ENCODE data around the gene DRGX.

DRGX gene

GRCh38 chr10:49357910-49358309 lies 38.0 kb downstream of the DRGX start:
- Mint-ChIP-seq H3K27me3 (peaks cover 2% of the 10 kb centered on the region), H3K4me3 (no peak overlapping the region)
- intact Hi-C loops (cut with micrococcal nuclease), result no loop called here

GRCh38 chr10:49356944-49357343 lies 38.9 kb downstream of the DRGX start:
- Mint-ChIP-seq H3K27me3 (peaks cover 2% of the 10 kb centered on the region), H3K4me1 (ENCODE audit: low read depth) (peaks cover 42% of the 10 kb centered on the region), H3K9me3 (no peaks in the 10 kb centered on the region), H3K36me3 (ENCODE audit: low read depth) (no peaks in the 10 kb centered on the region), H3K4me3 (no peak overlapping the region), H3K27ac (no peak overlapping the region)
- intact Hi-C loops (cut with micrococcal nuclease), result no loop called here

More at GRCh38 chr10:49357910-49358309, 38.0 kb downstream of the DRGX start:
- H3K36me3 Mint-ChIP-seq (ENCODE audit: low read depth), result no peaks in the 10 kb centered on the region
- peaks cover 52% of the 10 kb centered on the region for H3K4me1 Mint-ChIP-seq (ENCODE audit: low read depth)
- no peaks in the 10 kb centered on the region for H3K9me3 Mint-ChIP-seq
- no peak overlapping the region for H3K27ac Mint-ChIP-seq

- intact Hi-C loops (cut with micrococcal nuclease), result no loop called here
- Mint-ChIP-seq H3K4me1 (ENCODE audit: low read depth) (peaks cover 40% of the 10 kb centered on the region), H3K27ac (no peak overlapping the region), H3K27me3 (peaks cover 4% of the 10 kb centered on the region), H3K4me3 (no peak overlapping the region), H3K9me3 (no peaks in the 10 kb centered on the region), H3K36me3 (ENCODE audit: low read depth) (no peaks in the 10 kb centered on the region)
These were observed 39.7 kb downstream of the DRGX start for GRCh38 chr10:49356181-49356580.

GRCh38 chr10:49355221-49355620 lies 40.7 kb downstream of the DRGX start:
- H3K4me1 Mint-ChIP-seq (ENCODE audit: low read depth), result peaks cover 40% of the 10 kb centered on the region
- H3K27me3 Mint-ChIP-seq, result peaks cover 6% of the 10 kb centered on the region
- H3K27ac Mint-ChIP-seq, result no peak overlapping the region
- intact Hi-C loops (cut with micrococcal nuclease), result no loop called here
- peaks cover 5% of the 10 kb centered on the region for H3K9me3 Mint-ChIP-seq
- H3K36me3 Mint-ChIP-seq (ENCODE audit: low read depth), result peaks cover under 1% of the 10 kb centered on the region
- no peak overlapping the region for H3K4me3 Mint-ChIP-seq

GRCh38 chr10:49354593-49354992 lies 41.3 kb downstream of the DRGX start:
- H3K36me3 Mint-ChIP-seq (ENCODE audit: low read depth), result peaks cover 6% of the 10 kb centered on the region
- intact Hi-C loops (cut with micrococcal nuclease), result no loop called here
- H3K4me3 Mint-ChIP-seq, result no peak overlapping the region
- peaks cover 36% of the 10 kb centered on the region for H3K4me1 Mint-ChIP-seq (ENCODE audit: low read depth)
- H3K27me3 Mint-ChIP-seq, result peaks cover 7% of the 10 kb centered on the region
- H3K9me3 Mint-ChIP-seq, result peaks cover 11% of the 10 kb centered on the region
- no peak overlapping the region for H3K27ac Mint-ChIP-seq

GRCh38 chr10:49353895-49354566 lies 41.9 kb downstream of the DRGX start:
- peaks cover 6% of the 10 kb centered on the region for H3K36me3 Mint-ChIP-seq (ENCODE audit: low read depth)
- intact Hi-C loops (cut with micrococcal nuclease), result no loop called here
- no peak overlapping the region for H3K27ac Mint-ChIP-seq
- peaks cover 7% of the 10 kb centered on the region for H3K27me3 Mint-ChIP-seq
- H3K4me1 Mint-ChIP-seq (ENCODE audit: low read depth), result peaks cover 31% of the 10 kb centered on the region
- H3K4me3 Mint-ChIP-seq, result no peak overlapping the region
- H3K9me3 Mint-ChIP-seq, result peaks cover 14% of the 10 kb centered on the region

GRCh38 chr10:49353026-49353894 lies 42.6 kb downstream of the DRGX start:
- intact Hi-C loops (cut with micrococcal nuclease), result no loop called here
- peaks cover 25% of the 10 kb centered on the region for H3K4me1 Mint-ChIP-seq (ENCODE audit: low read depth)
- no peak overlapping the region for H3K27ac Mint-ChIP-seq
- H3K4me3 Mint-ChIP-seq, result no peak overlapping the region
- peaks cover 14% of the 10 kb centered on the region for H3K9me3 Mint-ChIP-seq
- peaks cover 7% of the 10 kb centered on the region for H3K27me3 Mint-ChIP-seq
- peaks cover 6% of the 10 kb centered on the region for H3K36me3 Mint-ChIP-seq (ENCODE audit: low read depth)

- peaks cover 14% of the 10 kb centered on the region for H3K9me3 Mint-ChIP-seq
- peaks cover 10% of the 10 kb centered on the region for H3K27me3 Mint-ChIP-seq
- no peak overlapping the region for H3K4me3 Mint-ChIP-seq
- peaks cover 6% of the 10 kb centered on the region for H3K36me3 Mint-ChIP-seq (ENCODE audit: low read depth)
- intact Hi-C loops (cut with micrococcal nuclease), result no loop called here
- H3K27ac Mint-ChIP-seq, result no peak overlapping the region
- peaks cover 18% of the 10 kb centered on the region for H3K4me1 Mint-ChIP-seq (ENCODE audit: low read depth)
These were observed 43.6 kb downstream of the DRGX start for GRCh38 chr10:49352323-49352722.

- H3K27ac Mint-ChIP-seq, result no peak overlapping the region
- intact Hi-C loops (cut with micrococcal nuclease), result no loop called here
- peaks cover 18% of the 10 kb centered on the region for H3K4me1 Mint-ChIP-seq (ENCODE audit: low read depth)
- peaks cover 14% of the 10 kb centered on the region for H3K9me3 Mint-ChIP-seq
- H3K27me3 Mint-ChIP-seq, result peaks cover 11% of the 10 kb centered on the region
- peaks cover 6% of the 10 kb centered on the region for H3K36me3 Mint-ChIP-seq (ENCODE audit: low read depth)
- H3K4me3 Mint-ChIP-seq, result no peak overlapping the region
These were observed 44.2 kb downstream of the DRGX start for GRCh38 chr10:49351669-49352068.

- H3K27ac Mint-ChIP-seq, result no peak overlapping the region
- peaks cover 6% of the 10 kb centered on the region for H3K36me3 Mint-ChIP-seq (ENCODE audit: low read depth)
- peaks cover 18% of the 10 kb centered on the region for H3K4me1 Mint-ChIP-seq (ENCODE audit: low read depth)
- H3K9me3 Mint-ChIP-seq, result peaks cover 14% of the 10 kb centered on the region
- intact Hi-C loops (cut with micrococcal nuclease), result no loop called here
- H3K27me3 Mint-ChIP-seq, result peaks cover 16% of the 10 kb centered on the region
- H3K4me3 Mint-ChIP-seq, result no peak overlapping the region
These were observed 44.9 kb downstream of the DRGX start for GRCh38 chr10:49350846-49351532.

- H3K4me3 Mint-ChIP-seq, result no peak overlapping the region
- H3K27me3 Mint-ChIP-seq, result peaks cover 22% of the 10 kb centered on the region
- no peak overlapping the region for H3K27ac Mint-ChIP-seq
- peaks cover 18% of the 10 kb centered on the region for H3K4me1 Mint-ChIP-seq (ENCODE audit: low read depth)
- intact Hi-C loops (cut with micrococcal nuclease), result no loop called here
- peaks cover 14% of the 10 kb centered on the region for H3K9me3 Mint-ChIP-seq
- H3K36me3 Mint-ChIP-seq (ENCODE audit: low read depth), result peaks cover 6% of the 10 kb centered on the region
These were observed 45.8 kb downstream of the DRGX start for GRCh38 chr10:49350138-49350537.

GRCh38 chr10:49349390-49349789 lies 46.5 kb downstream of the DRGX start:
- Mint-ChIP-seq H3K9me3 (peaks cover 14% of the 10 kb centered on the region), H3K27me3 (peaks cover 22% of the 10 kb centered on the region), H3K36me3 (ENCODE audit: low read depth) (peaks cover 6% of the 10 kb centered on the region), H3K27ac (no peak overlapping the region), H3K4me1 (ENCODE audit: low read depth) (peaks cover 18% of the 10 kb centered on the region), H3K4me3 (no peak overlapping the region)
- intact Hi-C loops (cut with micrococcal nuclease), result no loop called here

GRCh38 chr10:49348593-49348992 lies 47.3 kb downstream of the DRGX start:
- H3K27ac Mint-ChIP-seq, result no peak overlapping the region
- peaks cover 22% of the 10 kb centered on the region for H3K27me3 Mint-ChIP-seq
- peaks cover 6% of the 10 kb centered on the region for H3K36me3 Mint-ChIP-seq (ENCODE audit: low read depth)
- H3K4me3 Mint-ChIP-seq, result no peak overlapping the region
- intact Hi-C loops (cut with micrococcal nuclease), result no loop called here
- peaks cover 18% of the 10 kb centered on the region for H3K4me1 Mint-ChIP-seq (ENCODE audit: low read depth)
- peaks cover 14% of the 10 kb centered on the region for H3K9me3 Mint-ChIP-seq

- H3K4me3 Mint-ChIP-seq, result no peak overlapping the region
- peaks cover 14% of the 10 kb centered on the region for H3K9me3 Mint-ChIP-seq
- no peak overlapping the region for H3K27ac Mint-ChIP-seq
- intact Hi-C loops (cut with micrococcal nuclease), result no loop called here
- H3K27me3 Mint-ChIP-seq, result peaks cover 22% of the 10 kb centered on the region
- H3K36me3 Mint-ChIP-seq (ENCODE audit: low read depth), result peaks cover 6% of the 10 kb centered on the region
- peaks cover 18% of the 10 kb centered on the region for H3K4me1 Mint-ChIP-seq (ENCODE audit: low read depth)
These were observed 48.1 kb downstream of the DRGX start for GRCh38 chr10:49347827-49348226.

Measured in dendritic cell treated with granulocyte-macrophage colony-stimulating factor and Interleukin-4, amounts not matched to agents 40 ng/mL and 50 ng/mL, for 4 days (primary cell).